IMR-90 (cell line): ENCODE results near the gene PRSS33. TPM values are rescaled to one million over a fixed set of nuclear protein-coding genes. Genes with fewer than 3 reads are reported as not detected.

ENCODE experiments used
- ATAC-seq: fragments of 200-7000 bp; cut with Tn5 transposase; 2 replicates; pipeline ENCODE4 v1.9.1; 2020; ENCODE audit warnings: low read depth, mild to moderate bottlenecking, moderate library complexity
- BruUV-seq: library from RNA; stranded (reverse); fragments of 400-500 nt; replicated peaks from 2 replicates; lab custom pipeline; 2021; lab: Mats Ljungman, UMichigan
- CTCF ChIA-PET: fragments of 300-600 bp; formaldehyde crosslinking; extraction: SDS; loops from one replicate; lab custom pipeline; 2021; ENCODE audit warnings: antibody characterized with exemption; lab: Yijun Ruan, JAX
- POLR2A ChIA-PET: fragments of 300-600 bp; sonication (Branson Sonifier 250); formaldehyde crosslinking; loops from one replicate; lab custom pipeline; 2022; ENCODE audit warnings: antibody characterized with exemption; ENCODE audit not compliant: unreplicated experiment; lab: Charles Lee
- DNase-seq: peaks from one replicate; pipeline ENCODE4 v3.0.0; 2013
- H2AFZ ChIP-seq: replicated peaks from 2 replicates; pipeline ENCODE3; 2013; ENCODE audit warnings: low read length, mild to moderate bottlenecking; ENCODE audit not compliant: poor library complexity
- H2AK5ac ChIP-seq: 2 replicates; pipeline ENCODE4 v1.6.1; 2013; ENCODE audit warnings: low read depth, low read length, inconsistent platforms
- H2AK9ac ChIP-seq: replicated peaks from 2 replicates; pipeline ENCODE3; 2013; ENCODE audit warnings: mild to moderate bottlenecking, low read depth, low read length, moderate library complexity; ENCODE audit not compliant: poor library complexity
- H2BK120ac ChIP-seq: 2 replicates; pipeline ENCODE4 v1.6.1; 2013; ENCODE audit warnings: low read depth, low read length, inconsistent platforms
- H2BK15ac ChIP-seq: 3 replicates; pipeline ENCODE4 v1.6.1; 2013; ENCODE audit warnings: low read depth, low read length, inconsistent platforms
- H2BK20ac ChIP-seq: 2 replicates; pipeline ENCODE4 v1.6.1; 2013; ENCODE audit warnings: low read depth, mild to moderate bottlenecking, inconsistent platforms, low read length, moderate library complexity
- H2BK5ac ChIP-seq: 2 replicates; pipeline ENCODE4 v1.6.1; 2013; ENCODE audit warnings: mild to moderate bottlenecking, low read depth, low read length, inconsistent platforms; ENCODE audit not compliant: poor library complexity, severe bottlenecking
- H3K14ac ChIP-seq: replicated peaks from 2 replicates; pipeline ENCODE4 v1.6.1; 2013; ENCODE audit warnings: low read depth, low read length, inconsistent platforms
- H3K18ac ChIP-seq: 2 replicates; pipeline ENCODE4 v1.6.1; 2013; ENCODE audit warnings: low read depth, low read length, control low read depth
- H3K23ac ChIP-seq: 2 replicates; pipeline ENCODE4 v1.6.1; 2013; ENCODE audit warnings: low read depth, low read length, inconsistent platforms
- H3K27ac ChIP-seq: 2 replicates; pipeline ENCODE4 v1.5.1; 2013; ENCODE audit warnings: mild to moderate bottlenecking, control low read depth, low read length; ENCODE audit not compliant: insufficient read depth
- H3K27me3 ChIP-seq: 2 replicates; pipeline ENCODE4 v1.6.1; 2013; ENCODE audit warnings: low read length; ENCODE audit not compliant: control insufficient read depth, insufficient read depth
- H3K36me3 ChIP-seq: 2 replicates; pipeline ENCODE4 v1.6.1; 2013; ENCODE audit warnings: low read length, mixed read lengths; ENCODE audit not compliant: control insufficient read depth, insufficient read depth
- H3K4ac ChIP-seq: 2 replicates; pipeline ENCODE4 v1.6.1; 2013; ENCODE audit warnings: low read depth, low read length, inconsistent platforms
- H3K4me1 ChIP-seq: 2 replicates; pipeline ENCODE4 v1.6.1; 2013; ENCODE audit warnings: low read length, mixed read lengths; ENCODE audit not compliant: control insufficient read depth, insufficient read depth
- H3K4me2 ChIP-seq: 2 replicates; pipeline ENCODE4 v1.6.1; 2013; ENCODE audit warnings: low read depth, mild to moderate bottlenecking, control low read depth, low read length, moderate library complexity
- H3K4me3 ChIP-seq: 2 replicates; pipeline ENCODE4 v1.5.1; 2013; ENCODE audit warnings: low read depth, mild to moderate bottlenecking, control low read depth, low read length, moderate library complexity; ENCODE audit not compliant: insufficient read depth
- H3K56ac ChIP-seq: 2 replicates; pipeline ENCODE4 v1.6.1; 2013; ENCODE audit warnings: low read length, inconsistent platforms; ENCODE audit not compliant: insufficient read depth; ENCODE audit errors: extremely low read depth
- H3K79me1 ChIP-seq, 2 experiments: 2 replicates each; pipeline ENCODE4 v1.6.1; 2013; ENCODE audit warnings: low read length in 2 of 2, inconsistent platforms in 1 of 2, low read depth in 1 of 2
- H3K9ac ChIP-seq: 2 replicates; pipeline ENCODE4 v1.6.1; 2013; ENCODE audit warnings: low read depth, low read length, control low read depth
- H3K9me1 ChIP-seq: 2 replicates; pipeline ENCODE4 v1.6.1; 2013; ENCODE audit warnings: low read length, inconsistent platforms; ENCODE audit not compliant: insufficient read depth
- H3K9me3 ChIP-seq: 2 replicates; pipeline ENCODE4 v1.6.1; 2013; ENCODE audit warnings: low read length; ENCODE audit not compliant: control insufficient read depth, insufficient read depth
- H4K20me1 ChIP-seq: 2 replicates; pipeline ENCODE4 v1.6.1; 2013; ENCODE audit warnings: low read length, inconsistent platforms; ENCODE audit not compliant: insufficient read depth
- H4K5ac ChIP-seq: 2 replicates; pipeline ENCODE4 v1.6.1; 2013; ENCODE audit warnings: mild to moderate bottlenecking, low read depth, low read length, control low read depth
- H4K8ac ChIP-seq, 2 experiments: 2 replicates each; pipeline ENCODE4 v1.6.1; 2013; ENCODE audit warnings: low read depth in 2 of 2, low read length in 2 of 2, control low read depth in 1 of 2, inconsistent platforms in 1 of 2
- H4K91ac ChIP-seq: 2 replicates; pipeline ENCODE4 v1.6.1; 2013; ENCODE audit warnings: low read depth, low read length, inconsistent platforms; ENCODE audit not compliant: insufficient read depth
- BHLHE40 ChIP-seq: fragments of 150-350 bp; IDR thresholded peaks from 2 replicates; pipeline ENCODE4 v1.6.1; 2016; ENCODE audit warnings: mild to moderate bottlenecking, low read depth, low read length
- CEBPB ChIP-seq: IDR thresholded peaks from 2 replicates; pipeline ENCODE4 v1.6.1; 2012; ENCODE audit warnings: low read depth, low read length, improper control_type of control experiment
- CHD1 ChIP-seq: IDR thresholded peaks from 2 replicates; pipeline ENCODE4 v1.6.1; 2012; ENCODE audit warnings: low read depth, low read length, improper control_type of control experiment
- CTCF ChIP-seq: conservative IDR thresholded peaks from 2 replicates; pipeline ENCODE4 v1.5.1; 2012; ENCODE audit warnings: mild to moderate bottlenecking, low read depth, low read length, improper control_type of control experiment
- ELK1 ChIP-seq: fragments of 150-350 bp; IDR thresholded peaks from 2 replicates; pipeline ENCODE4 v1.6.1; 2016; ENCODE audit warnings: low read depth, mild to moderate bottlenecking, low read length, moderate library complexity, borderline replicate concordance
- MAZ ChIP-seq: IDR thresholded peaks from 2 replicates; pipeline ENCODE4 v1.6.1; 2012; ENCODE audit warnings: low read depth, mild to moderate bottlenecking, low read length, improper control_type of control experiment, moderate library complexity, borderline replicate concordance
- POLR2A ChIP-seq: IDR thresholded peaks from 2 replicates; pipeline ENCODE4 v1.6.1; 2012; ENCODE audit warnings: mild to moderate bottlenecking, low read depth, low read length
- USF2 ChIP-seq: fragments of 150-350 bp; IDR thresholded peaks from 2 replicates; pipeline ENCODE4 v1.6.1; 2017; ENCODE audit warnings: mild to moderate bottlenecking, antibody characterized with exemption, low read length, low read depth
- WGBS, 2 experiments: methylation state at CpG; one replicate each; pipeline versions ENCODE4 v1.1.5 to v1.1.7; 2013; ENCODE audit warnings: missing lambda C conversion rate in 2 of 2; ENCODE audit not compliant: insufficient read length in 1 of 2; ENCODE audit errors: extremely low coverage in 2 of 2; 5-methylcytosine and 5-hydroxymethylcytosine counted together
- dilution Hi-C: fragments of 300-500 bp; cut with HindIII; formaldehyde crosslinking; loops from one replicate; pipeline ENCODE4 v1.14.3; 2018; ENCODE audit warnings: low sequenced_read_pairs; ENCODE audit not compliant: unreplicated experiment
- in situ Hi-C: fragments of 300-500 bp; cut with MboI; formaldehyde crosslinking; loops from 3 replicates; pipeline ENCODE4 v1.14.3; 2019; ENCODE audit warnings: low sequenced_read_pairs, inconsistent platforms, mixed read lengths
- intact Hi-C: fragments of 100-400 bp; cut with micrococcal nuclease; formaldehyde crosslinking; loops from 2 replicates; pipeline ENCODE4 v1.10.0; 2022
- polyA plus RNA-seq, 3 experiments: library from polyadenylated mRNA; depleted of rRNA; stranded (reverse); fragments of >200 nt; gene quantifications; 2 replicates each; pipeline ENCODE4 v1.2.3, GENCODE V29; 2012; ENCODE audit warnings: low replicate concordance in 1 of 3
- total RNA-seq: library from RNA; depleted of rRNA; stranded (reverse); fragments of >200 nt; gene quantifications from 2 replicates; pipeline ENCODE4 v1.2.3, GENCODE V29; 2012

The PRSS33 gene
- total and polyA plus RNA-seq, 2 of the 4 experiments (the other 2 are of a cell fraction): not detected

- ChIA-PET CTCF (interaction anchor here (0.6 to 1.0 kb wide), 2 partner anchors 9 to 16 kb away, joined by 3 read pairs; no protein-coding TSS in a partner anchor), POLR2A (no interaction called here)
- no peaks in the 10 kb centered on the region for H3K9me3 ChIP-seq
- no peak overlapping the region for H2AK5ac ChIP-seq
- no peaks in the 10 kb centered on the region for H4K20me1 ChIP-seq
- H3K4me1 ChIP-seq: no peaks in the 10 kb centered on the region
- in situ Hi-C loops: no loop called here
- ATAC-seq (no peak), DNase-seq (no peak)
- H3K27ac ChIP-seq: no peak overlapping the region
- H4K5ac ChIP-seq: no peak overlapping the region
- WGBS, 2 experiments: 20% methylated on average over 1 of the region's 4 CpGs; no CpG with 5 or more reads in 1 of the 2 experiments
- no peak overlapping the region for H2BK15ac ChIP-seq
- peaks cover 56% of the 10 kb centered on the region for H3K27me3 ChIP-seq
- H3K4ac ChIP-seq: no peak overlapping the region
- no peak overlapping the region for H4K91ac ChIP-seq
- no TSS peak for BruUV-seq
- H3K79me1 ChIP-seq: no peaks in the 10 kb centered on the region
- H3K9me1 ChIP-seq: no peaks in the 10 kb centered on the region
- H3K4me3 ChIP-seq: no peak overlapping the region
- H4K8ac ChIP-seq: no peak overlapping the region
- H3K18ac ChIP-seq: no peak overlapping the region
- H2AK9ac ChIP-seq: no peak overlapping the region
- dilution Hi-C loops: no loop called here
- no peak overlapping the region for H3K4me2 ChIP-seq
- no peak overlapping the region for H2BK120ac ChIP-seq
- no peak for TF ChIP-seq MAZ
- TF ChIP-seq CEBPB: no peak
- TF ChIP-seq POLR2A: no peak
- TF ChIP-seq CTCF: no peak
- no peak for TF ChIP-seq ELK1
- TF ChIP-seq BHLHE40: no peak
- no peak for TF ChIP-seq CHD1
- TF ChIP-seq USF2: no peak
- no peaks in the 10 kb centered on the region for H3K36me3 ChIP-seq
- no peak overlapping the region for H3K56ac ChIP-seq
- no peak overlapping the region for H2BK5ac ChIP-seq
- intact Hi-C loops: no loop called here
- no peak overlapping the region for H3K23ac ChIP-seq
- no peak overlapping the region for H3K9ac ChIP-seq
- no peak overlapping the region for H2AFZ ChIP-seq
- H3K14ac ChIP-seq: no peak overlapping the region
- no peak overlapping the region for H2BK20ac ChIP-seq
Observed at GRCh38 chr16:2822496-2822895, 35.1 kb upstream of the PRSS33 start.
